Measurements from ENCODE around the gene CABLES1.
"Not testable (repeated sequence)": the region's sequence is repeated elsewhere in the genome, so short reads cannot be mapped to it uniquely, and the experiment has no call there.

Gene CABLES1

GRCh38 chr18:23143016-23143814 lies 7.9 kb downstream of the CABLES1 start:
- no peak for DNase-seq

- DNase-seq, result no peak
These were observed 8.6 kb downstream of the CABLES1 start for GRCh38 chr18:23143815-23144261.

- DNase-seq, result no peak
These were observed 9.4 kb downstream of the CABLES1 start for GRCh38 chr18:23144640-23145039.

- DNase-seq, result no peak
These were observed 10.3 kb downstream of the CABLES1 start for GRCh38 chr18:23145621-23146020.

- DNase-seq, result no peak
These were observed 11.7 kb downstream of the CABLES1 start for GRCh38 chr18:23146861-23147469.

- DNase-seq, result no peak
These were observed 13.1 kb downstream of the CABLES1 start for GRCh38 chr18:23148382-23148781.

GRCh38 chr18:23149570-23149969 lies 14.3 kb downstream of the CABLES1 start:
- no peak for DNase-seq

GRCh38 chr18:23151414-23152099 lies 16.3 kb downstream of the CABLES1 start:
- no peak for DNase-seq

- no peak for DNase-seq
These were observed 18.7 kb downstream of the CABLES1 start for GRCh38 chr18:23154030-23154429.

GRCh38 chr18:23154823-23155500 lies 19.7 kb downstream of the CABLES1 start:
- DNase-seq, result no peak

GRCh38 chr18:23155537-23155936 lies 20.3 kb downstream of the CABLES1 start:
- DNase-seq, result peak; percentile 41

GRCh38 chr18:23156134-23156533 lies 20.8 kb downstream of the CABLES1 start:
- DNase-seq, result no peak

- no peak for DNase-seq
These were observed 22.8 kb downstream of the CABLES1 start for GRCh38 chr18:23158058-23158457.

- DNase-seq, result not testable (repeated sequence)
These were observed 23.6 kb downstream of the CABLES1 start for GRCh38 chr18:23158884-23159283.

GRCh38 chr18:23159344-23159743 lies 24.1 kb downstream of the CABLES1 start:
- DNase-seq, result no peak

- no peak for DNase-seq
These were observed 27.2 kb downstream of the CABLES1 start for GRCh38 chr18:23162473-23162872.

- DNase-seq, result no peak
These were observed 28.7 kb downstream of the CABLES1 start for GRCh38 chr18:23163786-23164533.

- no peak for DNase-seq
These were observed 30.2 kb downstream of the CABLES1 start for GRCh38 chr18:23165271-23166068.

GRCh38 chr18:23166891-23167541 lies 31.7 kb downstream of the CABLES1 start:
- DNase-seq, result no peak

GRCh38 chr18:23169673-23170044 lies 34.4 kb downstream of the CABLES1 start:
- DNase-seq, result no peak

- DNase-seq, result no peak
These were observed 34.9 kb downstream of the CABLES1 start for GRCh38 chr18:23170137-23170536.
